Right cardiac atrium (tissue), 5 donors: ENCODE measurements around the gene FNDC8. TPM values are rescaled to one million over a fixed set of nuclear protein-coding genes. Genes with fewer than 3 reads are reported as not detected.

ENCODE experiments used
- ATAC-seq, 2 donors: fragments of 200-7000 bp; cut with Tn5 transposase; one replicate each; pipeline versions ENCODE4 v1.8.0 to v1.9.1; 2020; ENCODE audit warnings: moderate library complexity in 2 of 2, mild to moderate bottlenecking in 1 of 2
- DNase-seq, 3 donors: peaks; one replicate each; pipeline ENCODE4 v3.0.0-alpha.2; 2020
- H3K27ac ChIP-seq: one replicate; pipeline ENCODE4 v1.5.1; 2013; ENCODE audit warnings: mild to moderate bottlenecking, low read length, control low read depth, moderate library complexity
- H3K27me3 ChIP-seq: one replicate; pipeline ENCODE4 v1.6.1; 2013; ENCODE audit not compliant: control insufficient read depth, insufficient read depth
- H3K4me1 ChIP-seq: one replicate; pipeline ENCODE4 v1.6.1; 2013; ENCODE audit warnings: low read length; ENCODE audit not compliant: control insufficient read depth, insufficient read depth
- H3K4me3 ChIP-seq: one replicate; pipeline ENCODE4 v1.5.1; 2013; ENCODE audit warnings: low read length, control low read depth
- H3K9me3 ChIP-seq: one replicate; pipeline ENCODE4 v1.6.1; 2013; ENCODE audit warnings: low read length; ENCODE audit not compliant: control insufficient read depth
- WGBS: extraction: QIAGEN DNeasy Blood & Tissue Kit; methylation state at CpG from one replicate; pipeline ENCODE4 v1.1.7; 2013; 5-methylcytosine and 5-hydroxymethylcytosine counted together
- intact Hi-C, 4 donors: fragments of 100-400 bp; cut with DNase I; formaldehyde crosslinking; loops; one replicate each; pipeline versions ENCODE4 v1.11.0 to v1.14.0; 2022 to 2023
- polyA plus RNA-seq: library from polyadenylated mRNA; stranded (reverse); fragments of 200-250 nt; gene quantifications from one replicate; pipeline ENCODE4 v1.2.3, GENCODE V29; 2013
- total RNA-seq, 4 donors: library from RNA; stranded (reverse); fragmentation: NEBNext Ultra II Directional; extraction: Animal tissue kit (Norgen Biotek cat#: 25700); gene quantifications; one replicate each; pipeline ENCODE4 v1.2.1, GENCODE V29; 2021
- donor health status: healthy with polysubstance abuse.
- donor health status: DM: no; HTN: yes; CAD: no.
- donor health status: DM: no; HTN: no; CAD: no.
- donor health status: DM: no; HTN: yes; CAD: no; lungs with severe emphysema.
- donor health status: DM: yes; HTN: yes; CAD: no.

The FNDC8 gene
- total and polyA plus RNA-seq, 5 donors = not detected

DNA sequence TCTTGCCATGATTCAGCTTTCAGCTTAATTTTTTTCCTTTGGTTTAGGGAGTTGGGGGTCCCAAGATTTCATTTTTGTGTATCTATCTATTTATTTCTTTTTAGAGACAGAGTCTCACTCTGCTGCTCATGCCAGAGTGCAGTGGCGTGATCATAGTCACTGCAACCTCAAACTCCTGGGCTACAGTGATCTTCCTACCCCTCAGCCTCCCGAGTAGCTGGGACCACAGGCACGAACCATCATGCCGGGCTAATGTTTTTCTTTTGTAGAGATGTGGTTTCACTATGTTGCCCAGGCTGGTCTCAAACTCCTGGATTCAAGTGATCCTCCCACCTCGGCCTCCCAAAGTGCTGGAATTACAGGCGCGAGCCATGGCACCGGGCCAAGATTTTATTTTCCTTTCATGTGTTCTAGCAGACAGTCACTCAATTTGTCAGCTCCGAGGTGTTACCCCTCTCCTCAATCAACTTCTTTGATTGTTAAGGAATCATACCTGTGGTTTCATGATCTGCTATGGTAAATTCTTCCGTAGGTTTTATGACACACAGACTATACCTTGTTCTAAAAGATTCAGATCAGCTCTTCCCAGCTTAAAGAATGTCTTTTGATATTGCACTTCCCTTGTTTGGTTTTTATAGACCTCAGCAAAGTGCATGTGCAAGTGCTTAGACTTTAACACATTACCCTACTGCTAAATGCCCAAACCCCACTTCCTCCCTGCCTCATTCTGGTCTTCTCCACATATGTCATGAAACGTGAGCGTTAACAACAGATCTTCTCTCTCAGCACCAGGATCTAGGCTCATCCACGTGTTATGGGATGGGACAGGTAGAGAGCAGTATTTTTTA, 39.2 kb downstream of the FNDC8 start:
- H3K9me3 ChIP-seq = no peaks in the 10 kb centered on the region
- intact Hi-C loops = loop anchor here in 2 of 4 donors (10.0 kb wide), 1 partner anchor 374 kb away; the partner anchor contains the start of gene SLFN12L (in 2 of the 2)
- no peak for DNase-seq
- H3K27me3 ChIP-seq = no peaks in the 10 kb centered on the region
- H3K4me3 ChIP-seq = no peak overlapping the region
- peaks cover 2% of the 10 kb centered on the region for H3K4me1 ChIP-seq
- ATAC-seq = no peak
- 75% methylated on average over 13 of the region's 13 CpGs for WGBS
- H3K27ac ChIP-seq = no peak overlapping the region

DNA sequence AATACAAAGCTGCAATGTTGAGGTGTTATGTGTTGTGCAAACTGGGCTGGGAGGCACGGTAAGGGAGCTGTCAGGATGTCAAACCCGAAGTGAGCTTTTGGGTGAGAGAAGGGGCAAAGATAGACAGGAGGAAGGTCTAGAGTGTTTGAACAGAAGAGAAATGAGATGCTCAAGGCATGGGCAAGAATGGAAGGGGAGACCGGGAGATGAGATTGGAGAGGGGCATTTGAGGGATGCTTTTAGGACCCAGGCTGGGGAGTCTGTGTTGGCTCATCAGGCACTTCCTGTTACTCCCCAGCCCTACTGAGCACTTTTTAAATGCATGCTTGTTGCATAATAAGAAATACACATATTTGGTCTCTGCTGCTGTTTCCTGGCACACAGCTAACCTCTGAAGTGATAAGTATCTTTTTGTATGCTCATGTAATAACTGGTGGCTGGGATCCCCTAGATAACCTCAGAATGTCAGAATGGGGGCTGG, 39.9 kb downstream of the FNDC8 start:
- ATAC-seq (no peak), DNase-seq (no peak)
- WGBS = 64% methylated on average over 3 of the region's 3 CpGs
- Histone ChIP-seq H3K9me3 (no peaks in the 10 kb centered on the region), H3K4me3 (no peak overlapping the region), H3K4me1 (peaks cover 2% of the 10 kb centered on the region), H3K27ac (no peak overlapping the region), H3K27me3 (no peaks in the 10 kb centered on the region)
- intact Hi-C loops = loop anchor here in 2 of 4 donors (10.0 kb wide), 1 partner anchor 373 kb away; the partner anchor contains the start of gene SLFN12L (in 2 of the 2)

DNA sequence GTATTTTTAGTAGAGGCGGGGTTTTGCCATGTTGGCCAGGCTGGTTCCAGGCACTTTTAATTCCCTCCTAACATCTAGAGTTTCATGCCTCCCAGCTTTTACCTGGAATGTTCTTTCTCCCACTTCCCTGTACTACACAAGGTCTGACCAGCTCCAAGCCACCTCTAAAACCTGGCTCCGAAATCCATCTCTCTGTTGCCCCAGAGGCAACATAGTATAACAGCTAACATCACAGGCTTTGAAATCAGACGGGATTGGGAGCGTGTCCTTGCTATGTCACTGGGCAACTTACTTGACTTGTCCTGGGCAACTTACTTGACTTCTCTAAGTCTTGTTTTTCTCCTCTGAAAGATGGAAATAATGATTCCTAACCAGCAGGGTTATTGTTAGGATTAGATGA, 41.3 kb downstream of the FNDC8 start:
- WGBS = 86% methylated on average over 4 of the region's 4 CpGs
- Histone ChIP-seq H3K27ac (no peak overlapping the region), H3K27me3 (no peaks in the 10 kb centered on the region)

DNA sequence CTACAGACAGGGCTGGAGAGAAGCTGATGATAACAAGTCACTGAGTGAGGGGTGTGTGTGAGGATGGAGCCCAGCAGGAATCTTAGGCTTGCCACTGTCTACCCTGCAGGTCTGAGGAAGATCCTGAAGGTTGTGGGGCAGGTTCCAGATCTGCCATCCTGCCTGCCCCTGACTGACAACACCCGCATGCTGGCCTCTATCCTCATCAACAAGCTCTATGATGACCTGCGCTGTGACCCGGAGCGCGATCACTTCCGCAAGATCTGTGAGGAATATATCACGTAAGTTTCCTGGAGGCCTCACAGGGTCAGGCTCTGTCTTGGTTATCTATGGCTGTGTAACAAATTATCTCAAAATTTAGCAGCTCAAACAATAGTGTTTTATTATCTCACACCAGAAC, 42.5 kb downstream of the FNDC8 start:
- WGBS = 83% methylated on average over 7 of the region's 7 CpGs
- peaks cover 2% of the 10 kb centered on the region for H3K4me1 ChIP-seq
- no peaks in the 10 kb centered on the region for H3K9me3 ChIP-seq
- H3K27me3 ChIP-seq = no peaks in the 10 kb centered on the region
- no peak overlapping the region for H3K27ac ChIP-seq
- intact Hi-C loops = loop anchor here in 2 of 4 donors (10.0 kb wide), 1 partner anchor 371 kb away; the partner anchor contains the start of gene SLFN12L (in 2 of the 2)
- DNase-seq (no peak), ATAC-seq (no peak)
- H3K4me3 ChIP-seq = no peak overlapping the region

More for the DNA sequence above, 41.3 kb downstream of the FNDC8 start:
- no peak for DNase-seq
- intact Hi-C loops = loop anchor here in 2 of 4 donors (10.0 kb wide), 1 partner anchor 372 kb away; the partner anchor contains the start of gene SLFN12L (in 2 of the 2)
- Histone ChIP-seq H3K4me3 (no peak overlapping the region), H3K9me3 (no peaks in the 10 kb centered on the region), H3K4me1 (peaks cover 2% of the 10 kb centered on the region)
- no peak for ATAC-seq

DNA sequence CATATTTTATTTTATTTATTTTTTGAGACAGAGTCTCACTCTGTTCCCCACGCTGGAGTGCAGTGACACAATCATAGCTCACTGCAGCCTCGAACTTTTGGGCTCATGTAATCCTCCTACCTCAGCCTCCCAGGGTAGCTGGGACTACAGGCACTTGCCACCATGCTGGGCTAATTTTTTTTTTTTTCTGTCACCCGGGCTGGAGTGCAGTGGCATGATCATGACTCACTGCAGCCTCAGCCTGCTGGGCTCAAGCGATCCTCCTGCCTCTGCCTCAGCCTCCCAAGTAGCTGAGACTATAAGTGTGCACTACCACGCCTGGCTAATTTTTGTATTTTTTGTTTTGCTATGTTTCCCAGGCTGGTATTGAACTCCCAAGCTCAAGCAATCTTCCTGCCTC, 43.3 kb downstream of the FNDC8 start:
- no peak for DNase-seq
- Histone ChIP-seq H3K4me1 (peaks cover 2% of the 10 kb centered on the region), H3K27me3 (no peaks in the 10 kb centered on the region), H3K9me3 (no peaks in the 10 kb centered on the region), H3K4me3 (no peak overlapping the region), H3K27ac (no peak overlapping the region)
- 78% methylated on average over 5 of the region's 5 CpGs for WGBS
- intact Hi-C loops = loop anchor here in 2 of 4 donors (10.0 kb wide), 1 partner anchor 370 kb away; the partner anchor contains the start of gene SLFN12L (in 2 of the 2)
- ATAC-seq = no peak

DNA sequence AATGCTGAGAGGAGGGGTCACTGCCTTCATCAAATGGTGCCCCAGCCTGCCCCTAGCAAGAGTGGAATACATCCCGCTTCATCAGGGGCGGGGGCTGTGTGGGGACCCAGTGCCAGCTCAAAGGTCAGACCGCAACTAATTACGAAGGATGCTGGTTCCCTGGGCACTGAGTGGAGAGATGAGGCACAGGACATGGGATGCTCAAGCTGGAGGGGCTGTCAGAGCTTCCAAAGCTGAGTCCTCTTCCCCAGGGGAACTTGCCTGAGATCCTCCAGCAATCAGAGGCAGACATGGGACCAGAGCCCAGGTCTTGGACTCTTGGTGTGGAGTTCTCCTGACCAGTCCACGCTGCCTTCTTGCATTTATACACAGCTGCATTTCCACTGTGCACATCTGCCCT, 45.1 kb downstream of the FNDC8 start:
- intact Hi-C loops = loop anchor here in 2 of 4 donors (10.0 kb wide), 1 partner anchor 368 kb away; the partner anchor contains the start of gene SLFN12L (in 2 of the 2)
- Histone ChIP-seq H3K9me3 (no peaks in the 10 kb centered on the region), H3K4me1 (no peaks in the 10 kb centered on the region), H3K27ac (no peak overlapping the region), H3K4me3 (no peak overlapping the region), H3K27me3 (no peaks in the 10 kb centered on the region)
- DNase-seq (no peak), ATAC-seq (no peak)
- 71% methylated on average over 5 of the region's 5 CpGs for WGBS

DNA sequence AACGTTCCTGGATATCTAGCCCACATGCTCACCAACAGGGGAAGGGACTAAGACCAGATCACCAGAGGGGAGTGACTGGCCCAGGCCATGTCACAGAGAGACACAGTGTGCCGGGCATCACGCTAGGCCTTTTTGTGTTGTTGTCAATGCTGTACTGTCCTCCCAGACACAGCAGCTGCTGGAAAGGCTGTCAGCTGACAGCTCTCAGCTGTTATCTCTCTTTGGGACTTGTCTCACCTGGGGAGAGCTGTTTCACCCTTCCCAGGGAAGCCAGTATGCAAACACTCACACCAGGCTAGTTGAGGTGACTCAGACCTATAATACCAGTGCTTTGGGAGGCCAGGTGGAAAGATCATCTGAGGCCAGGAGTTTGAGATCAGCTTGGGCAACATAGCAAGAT, 45.6 kb downstream of the FNDC8 start:
- H3K4me3 ChIP-seq = no peak overlapping the region
- WGBS = 33% methylated on average over 3 of the region's 3 CpGs

DNA sequence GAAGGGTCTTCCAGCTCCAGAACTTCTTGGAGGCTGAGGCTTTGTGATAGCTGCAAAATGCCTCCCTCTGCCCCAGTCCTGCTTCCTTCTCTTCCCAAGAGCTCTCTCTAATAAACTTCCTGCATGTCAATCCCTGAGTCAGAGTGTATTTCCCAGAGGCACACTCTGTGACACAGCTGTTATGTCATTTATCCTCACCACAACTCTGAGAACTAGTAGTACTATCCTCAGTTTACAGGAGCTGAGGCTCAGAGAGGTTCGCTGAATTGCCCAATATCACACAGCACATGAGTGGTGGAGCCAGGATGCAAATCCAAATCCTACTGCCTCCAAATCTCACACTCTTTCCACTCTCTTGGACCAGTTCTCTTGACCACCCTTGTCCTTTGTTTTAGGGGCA, 46.3 kb downstream of the FNDC8 start:
- WGBS = 80% methylated on average over 1 of the region's 1 CpG
- no peaks in the 10 kb centered on the region for H3K27me3 ChIP-seq
- ATAC-seq = no peak
- no peaks in the 10 kb centered on the region for H3K4me1 ChIP-seq
- H3K4me3 ChIP-seq = no peak overlapping the region
- no peaks in the 10 kb centered on the region for H3K9me3 ChIP-seq
- intact Hi-C loops = loop anchor here in 2 of 4 donors (10.0 kb wide), 1 partner anchor 367 kb away; the partner anchor contains the start of gene SLFN12L (in 2 of the 2)
- DNase-seq = no peak
- H3K27ac ChIP-seq = no peak overlapping the region

More for the DNA sequence above, 45.6 kb downstream of the FNDC8 start:
- H3K9me3 ChIP-seq = no peaks in the 10 kb centered on the region
- intact Hi-C loops = loop anchor here in 2 of 4 donors (10.0 kb wide), 1 partner anchor 368 kb away; the partner anchor contains the start of gene SLFN12L (in 2 of the 2)
- no peaks in the 10 kb centered on the region for H3K27me3 ChIP-seq
- no peaks in the 10 kb centered on the region for H3K4me1 ChIP-seq
- DNase-seq = no peak
- no peak for ATAC-seq
- no peak overlapping the region for H3K27ac ChIP-seq

DNA sequence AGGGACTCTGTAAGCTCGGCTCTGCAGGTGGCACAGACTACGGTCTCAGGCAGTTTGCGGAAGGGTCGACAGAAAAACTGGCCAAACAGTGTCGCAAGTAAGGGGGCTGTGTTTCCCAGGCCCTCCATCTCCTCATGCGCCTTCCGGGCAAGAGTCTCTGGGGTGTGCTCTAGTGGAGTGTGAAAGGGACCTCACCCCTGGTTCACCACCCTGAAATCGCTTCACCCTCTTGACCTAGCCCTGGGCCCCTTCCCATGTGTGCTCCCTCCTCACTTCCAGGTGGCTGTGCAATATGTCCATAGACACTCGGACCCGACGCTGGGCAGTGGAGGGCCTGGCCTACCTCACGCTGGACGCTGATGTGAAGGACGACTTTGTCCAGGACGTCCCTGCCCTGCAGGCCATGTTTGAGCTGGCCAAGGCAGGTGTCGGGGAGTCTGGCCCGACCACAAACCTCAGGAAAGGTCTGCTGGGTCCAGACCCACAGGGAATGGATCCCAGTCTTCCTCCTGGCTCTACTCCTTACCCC, 48.5 kb downstream of the FNDC8 start:
- Histone ChIP-seq H3K4me1 (no peaks in the 10 kb centered on the region), H3K27me3 (no peaks in the 10 kb centered on the region), H3K27ac (no peak overlapping the region), H3K4me3 (no peak overlapping the region), H3K9me3 (no peaks in the 10 kb centered on the region)
- no peak for DNase-seq
- intact Hi-C loops = loop anchor here in 3 of 4 donors (5.0 to 10.0 kb wide), 2 partner anchors 362 to 365 kb away; partner anchors contain the start of gene SLFN12L (in 2 of the 3)
- ATAC-seq = no peak
- 83% methylated on average over 17 of the region's 17 CpGs for WGBS

DNA sequence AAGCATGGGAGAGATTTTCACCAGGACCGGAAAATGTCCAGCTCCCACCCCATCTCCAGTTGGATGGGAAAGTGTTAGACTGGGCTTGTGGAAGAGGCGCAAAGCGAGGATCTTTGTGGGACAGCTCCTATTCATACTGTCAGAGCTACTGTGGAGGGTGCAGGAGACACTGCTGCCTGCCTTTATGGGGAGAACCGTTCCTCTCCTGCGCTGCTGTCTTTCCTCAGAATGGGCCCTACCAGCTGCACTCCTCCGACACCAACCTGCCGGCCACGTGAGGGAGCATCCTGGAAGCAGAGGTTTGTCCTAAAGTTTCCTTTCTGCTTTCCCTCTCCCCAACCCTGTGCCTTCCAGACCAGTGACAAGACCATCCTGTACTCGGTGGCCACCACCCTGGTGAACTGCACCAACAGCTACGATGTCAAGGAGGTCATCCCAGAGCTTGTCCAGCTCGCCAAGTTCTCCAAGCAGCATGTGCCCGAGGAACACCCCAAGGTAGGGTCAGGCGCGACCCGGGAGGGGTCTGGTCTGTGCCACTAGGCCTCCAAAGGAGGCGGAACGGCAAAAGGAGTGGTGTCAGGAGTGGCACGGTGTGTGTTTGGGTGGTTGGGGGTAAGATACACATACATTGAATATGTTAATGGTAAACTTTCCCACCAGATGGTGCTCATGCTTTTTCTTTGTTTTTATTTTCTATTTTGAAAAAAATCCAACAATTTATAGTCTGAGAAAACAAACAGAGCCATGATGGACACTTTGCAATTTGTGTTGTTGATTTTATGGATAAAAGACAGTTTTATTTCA, 49.8 kb downstream of the FNDC8 start:
- Histone ChIP-seq H3K9me3 (no peaks in the 10 kb centered on the region), H3K4me1 (no peaks in the 10 kb centered on the region), H3K4me3 (no peak overlapping the region), H3K27ac (no peak overlapping the region), H3K27me3 (no peaks in the 10 kb centered on the region)
- 69% methylated on average over 18 of the region's 18 CpGs for WGBS
- DNase-seq (no peak), ATAC-seq (peak; percentile 36 to 51)
- intact Hi-C loops = loop anchor here in 1 of 4 donors (5.0 kb wide), 1 partner anchor 361 kb away; no protein-coding TSS in a partner anchor
